HEK293T (cell line): ENCODE measurements around the gene TAPBP.

Experiments
- ARNT ChIP-seq: fragments of 450-650 bp; IDR thresholded peaks from 2 replicates; pipeline ENCODE4 v1.6.1; 2017; ENCODE audit warnings: mild to moderate bottlenecking
- BHLHE40 ChIP-seq: fragments of 450-650 bp; IDR thresholded peaks from 2 replicates; pipeline ENCODE4 v1.6.1; 2016; ENCODE audit warnings: mild to moderate bottlenecking, moderate library complexity, borderline replicate concordance
- FOXA1 ChIP-seq: fragments of 450-650 bp; IDR thresholded peaks from 2 replicates; pipeline ENCODE4 v1.6.1; 2016; ENCODE audit warnings: mild to moderate bottlenecking
- FOXK2 ChIP-seq: fragments of 450-650 bp; IDR thresholded peaks from 2 replicates; pipeline ENCODE4 v1.6.1; 2016; ENCODE audit warnings: mild to moderate bottlenecking
- FOXM1 ChIP-seq: fragments of 450-650 bp; IDR thresholded peaks from 2 replicates; pipeline ENCODE4 v1.6.1; 2017; ENCODE audit warnings: mild to moderate bottlenecking, borderline replicate concordance
- L3MBTL2 ChIP-seq: fragments of 450-650 bp; conservative IDR thresholded peaks from 2 replicates; pipeline ENCODE4 v1.6.1; 2016; ENCODE audit warnings: mild to moderate bottlenecking
- LEF1 ChIP-seq: fragments of 450-650 bp; IDR thresholded peaks from 2 replicates; pipeline ENCODE4 v1.6.1; 2017; ENCODE audit warnings: mild to moderate bottlenecking, borderline replicate concordance
- NFRKB ChIP-seq: fragments of 450-650 bp; IDR thresholded peaks from 2 replicates; pipeline ENCODE4 v1.6.1; 2016; ENCODE audit warnings: mild to moderate bottlenecking, moderate library complexity
- SP1 ChIP-seq: fragments of 450-650 bp; IDR thresholded peaks from 2 replicates; pipeline ENCODE4 v1.6.1; 2017
- SUZ12 ChIP-seq: fragments of 450-650 bp; IDR thresholded peaks from 2 replicates; pipeline ENCODE4 v1.6.1; 2016; ENCODE audit warnings: mild to moderate bottlenecking
- TARDBP ChIP-seq: fragments of 450-650 bp; IDR thresholded peaks from 2 replicates; pipeline ENCODE4 v1.6.1; 2016
- ZNF384 ChIP-seq: fragments of 450-650 bp; IDR thresholded peaks from 2 replicates; pipeline ENCODE4 v1.6.1; 2016
- TF ChIP-seq, protein P1 (sequence below): fragments of 450-650 bp; IDR thresholded peaks from 2 replicates; pipeline ENCODE4 v1.6.1; 2016

DNA sequence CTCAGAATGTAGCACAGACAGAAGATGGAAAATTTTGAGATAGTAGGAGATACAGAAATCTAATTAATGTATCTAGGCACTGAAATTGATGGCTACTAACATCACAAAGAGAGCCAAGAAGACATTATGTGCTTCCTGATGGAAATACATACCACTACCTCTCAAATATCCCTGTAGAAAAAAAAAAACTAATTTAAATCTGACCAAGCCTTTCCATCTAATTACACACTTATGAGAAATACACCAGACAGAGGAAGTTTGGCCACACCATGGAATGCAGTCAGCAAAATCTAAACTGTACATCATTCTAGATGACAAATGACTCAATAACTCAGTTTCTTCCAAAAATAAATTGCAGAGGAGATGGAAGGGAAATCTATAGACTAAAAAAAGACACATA lies 61.1 kb downstream of the TAPBP start:
- no peak for TF ChIP-seq FOXA1
- TF ChIP-seq NFRKB: no peak
- no peak for TF ChIP-seq BHLHE40
- no peak for TF ChIP-seq SP1
- no peak for TF ChIP-seq L3MBTL2
- no peak for TF ChIP-seq FOXK2
- no peak for TF ChIP-seq TARDBP
- TF ChIP-seq LEF1: no peak
- no peak for TF ChIP-seq SUZ12
- no peak for TF ChIP-seq ARNT
- no peak for TF ChIP-seq ZNF384
- TF ChIP-seq, protein P1, sequence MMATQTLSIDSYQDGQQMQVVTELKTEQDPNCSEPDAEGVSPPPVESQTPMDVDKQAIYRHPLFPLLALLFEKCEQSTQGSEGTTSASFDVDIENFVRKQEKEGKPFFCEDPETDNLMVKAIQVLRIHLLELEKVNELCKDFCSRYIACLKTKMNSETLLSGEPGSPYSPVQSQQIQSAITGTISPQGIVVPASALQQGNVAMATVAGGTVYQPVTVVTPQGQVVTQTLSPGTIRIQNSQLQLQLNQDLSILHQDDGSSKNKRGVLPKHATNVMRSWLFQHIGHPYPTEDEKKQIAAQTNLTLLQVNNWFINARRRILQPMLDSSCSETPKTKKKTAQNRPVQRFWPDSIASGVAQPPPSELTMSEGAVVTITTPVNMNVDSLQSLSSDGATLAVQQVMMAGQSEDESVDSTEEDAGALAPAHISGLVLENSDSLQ: no peak
- no peak for TF ChIP-seq FOXM1
